T-helper 2 cell treated with Interferon-gamma antibody and Interleukin-4, amounts not matched to agents 100 ng/mL and 5 ng/mL, for 36 hours (primary cell): Measurements from ENCODE around the gene TOMM6. TPM values are rescaled to one million over a fixed set of nuclear protein-coding genes. Genes with fewer than 3 reads are reported as not detected.
"Not testable (repeated sequence)": the region's sequence is repeated elsewhere in the genome, so short reads cannot be mapped to it uniquely, and the experiment has no call there.

Experiments
- intact Hi-C: fragments of 100-400 bp; cut with micrococcal nuclease; formaldehyde crosslinking; loops from one replicate; pipeline ENCODE4 v1.15.1; 2023
- total RNA-seq: library from RNA; stranded (reverse); gene quantifications from 2 replicates; pipeline ENCODE4 v1.2.3, GENCODE V29; 2022

Gene TOMM6
- total RNA-seq, 1 donor from 2014 or later = 209 TPM

- intact Hi-C loops = no loop called here
These were observed 4.3 kb upstream of the TOMM6 start for GRCh38 chr6:41783106-41783780.

DNA sequence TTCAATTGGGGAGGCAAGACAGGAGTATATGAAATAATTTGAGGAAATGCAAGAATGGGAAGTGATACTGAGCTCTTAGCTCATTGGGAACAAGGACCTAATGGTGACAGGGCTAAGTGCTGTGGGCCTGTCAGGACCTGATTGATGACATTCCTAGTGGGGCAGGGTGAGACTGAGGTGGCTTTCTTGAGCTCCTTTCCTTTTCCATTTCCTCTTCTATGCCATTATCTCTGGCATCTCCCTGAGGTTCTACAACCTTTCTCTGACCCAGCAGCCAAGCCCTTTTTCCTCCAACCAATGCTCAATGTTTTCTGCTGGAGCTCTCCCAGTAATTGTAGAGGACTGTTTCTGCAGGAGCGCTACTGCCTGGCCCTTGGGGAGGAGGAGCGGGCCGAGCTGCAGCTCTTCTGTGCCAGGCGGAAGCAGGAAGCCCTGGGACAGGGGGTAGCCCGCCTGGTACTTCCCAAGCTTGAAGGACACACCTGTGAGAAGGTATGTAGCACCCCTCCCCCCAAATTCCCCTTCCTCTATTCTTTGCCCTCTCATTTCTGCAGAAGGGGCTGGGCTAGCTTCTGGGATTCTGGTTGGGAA, 2.8 kb upstream of the TOMM6 start:
- intact Hi-C loops = loop anchor here (5.0 kb wide), 1 partner anchor 1388 kb away; the partner anchor contains the start of gene SRF

DNA sequence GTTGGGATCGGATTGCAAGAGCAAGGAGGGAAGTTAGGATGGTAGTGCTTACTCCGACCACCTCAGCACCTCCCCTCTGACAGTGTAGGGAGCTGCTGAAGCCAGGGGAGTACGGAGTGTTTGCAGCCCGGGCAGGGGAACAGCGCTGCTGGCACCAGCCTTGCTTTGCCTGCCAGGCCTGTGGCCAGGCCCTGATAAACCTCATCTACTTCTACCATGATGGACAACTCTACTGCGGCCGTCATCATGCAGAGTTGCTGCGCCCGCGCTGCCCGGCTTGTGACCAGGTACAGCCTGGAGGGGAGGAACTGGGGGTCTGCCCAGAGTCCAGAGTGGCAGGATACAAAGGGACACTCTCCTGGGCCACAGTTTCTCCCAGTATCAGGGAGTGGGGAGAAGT, 2.2 kb upstream of the TOMM6 start:
- intact Hi-C loops = loop anchor here (5.0 kb wide), 1 partner anchor 1387 kb away; the partner anchor contains the start of gene SRF

DNA sequence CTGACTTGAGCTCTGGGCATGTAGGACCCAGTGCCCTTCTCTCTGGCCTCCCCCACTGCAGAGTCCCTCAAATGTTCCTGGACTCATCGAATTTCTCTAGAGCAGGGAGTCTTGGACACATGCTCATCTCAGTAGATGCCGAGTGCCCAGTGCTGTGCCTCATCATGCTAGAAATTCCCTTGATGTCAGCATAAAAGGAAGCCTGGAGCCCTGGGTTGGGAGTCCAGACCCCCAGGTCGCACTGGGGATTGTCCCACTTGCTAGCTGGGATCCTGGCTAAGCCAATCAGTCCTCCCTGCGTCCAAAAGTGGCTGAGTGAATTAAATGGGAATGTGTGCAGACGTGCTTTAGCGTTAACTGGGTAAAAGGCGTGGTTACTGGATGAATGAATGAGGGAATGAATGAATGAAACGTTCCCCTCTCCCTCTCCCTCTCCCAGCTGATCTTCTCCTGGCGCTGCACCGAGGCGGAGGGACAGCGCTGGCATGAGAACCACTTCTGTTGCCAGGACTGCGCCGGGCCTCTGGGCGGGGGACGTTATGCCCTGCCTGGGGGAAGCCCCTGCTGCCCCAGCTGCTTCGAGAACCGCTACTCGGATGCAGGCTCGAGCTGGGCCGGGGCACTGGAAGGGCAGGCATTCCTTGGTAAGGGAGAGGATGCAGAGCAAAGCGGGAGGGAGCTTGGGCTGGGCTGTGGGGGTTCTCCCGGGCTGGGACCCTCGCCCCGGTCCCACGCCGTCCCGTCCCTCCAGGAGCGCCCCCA, 1.6 kb upstream of the TOMM6 start:
- intact Hi-C loops = loop anchor here (2.0 to 5.0 kb wide), 6 partner anchors 103 to 1386 kb away; partner anchors contain the start of genes NFYA, OARD1, SRF and UBR2

- intact Hi-C loops = loop anchor here (1.0 to 5.0 kb wide), 13 partner anchors 7 to 1386 kb away; partner anchors contain the start of genes BYSL, FRS3, MED20 and MRPS10
These were observed 859 bp upstream of the TOMM6 start for GRCh38 chr6:41786451-41787218.

DNA sequence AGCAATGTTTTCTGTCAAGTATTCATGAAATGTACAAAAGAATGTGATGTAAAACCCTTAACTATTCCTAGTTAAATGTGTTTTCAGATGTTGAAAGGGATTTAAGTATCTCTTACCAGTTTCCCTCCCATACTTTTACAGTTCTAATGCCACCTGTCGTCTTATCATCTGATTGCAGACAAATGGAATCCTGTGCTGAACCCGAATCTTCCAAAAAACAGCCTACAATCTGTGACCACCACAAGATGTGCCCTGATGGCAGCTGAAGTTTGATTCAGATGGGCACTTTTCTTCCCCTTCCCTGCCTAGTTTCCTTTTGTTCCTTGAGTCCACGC, 1.9 kb downstream of the TOMM6 start:
- intact Hi-C loops = loop anchor here (5.0 kb wide), 1 partner anchor 1383 kb away; the partner anchor contains the start of gene SRF

DNA sequence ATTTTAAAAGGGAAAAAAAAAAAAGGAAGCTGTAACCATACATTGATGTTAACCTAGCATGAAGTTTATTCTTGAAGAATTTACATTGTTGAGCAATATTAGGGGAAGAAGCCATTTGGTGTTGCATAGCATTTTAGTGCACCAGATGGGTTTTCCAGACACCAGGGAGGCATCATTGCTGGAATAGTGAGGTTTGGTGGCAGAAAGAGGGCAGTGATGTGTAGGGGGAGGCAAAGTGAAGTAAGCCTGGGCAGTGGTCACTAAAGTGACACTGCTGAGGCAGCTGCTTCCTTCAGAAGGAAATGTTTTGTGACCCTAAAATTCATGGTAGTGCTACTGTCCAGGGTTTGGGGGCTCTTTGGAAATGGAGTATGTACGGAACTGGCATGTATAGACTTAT, 2.6 kb downstream of the TOMM6 start:
- intact Hi-C loops = no loop called here

DNA sequence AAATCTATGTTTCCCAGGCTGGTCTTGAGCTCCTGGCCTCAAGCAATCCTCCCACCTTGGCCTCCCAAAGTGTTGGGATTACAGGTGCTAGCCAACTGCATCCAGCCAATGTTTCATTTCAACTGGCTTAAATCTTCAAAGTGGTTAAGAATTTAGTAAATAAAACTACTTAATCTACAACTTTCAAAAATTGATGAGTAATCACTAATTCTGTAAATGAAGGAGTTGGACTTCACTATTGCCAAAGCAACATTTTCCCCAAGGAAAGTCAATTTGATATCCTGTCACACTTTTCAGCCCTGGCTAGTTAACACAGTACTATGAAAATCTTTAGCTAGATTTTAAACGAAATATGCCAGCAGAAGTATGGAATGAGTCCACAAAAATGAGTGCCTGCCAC, 3.8 kb downstream of the TOMM6 start:
- intact Hi-C loops = no loop called here

GRCh38 chr6:41791984-41792383, 4.5 kb downstream of the TOMM6 start:
- intact Hi-C loops = no loop called here

GRCh38 chr6:41796474-41796873, 9.0 kb downstream of the TOMM6 start:
- intact Hi-C loops = no loop called here

DNA sequence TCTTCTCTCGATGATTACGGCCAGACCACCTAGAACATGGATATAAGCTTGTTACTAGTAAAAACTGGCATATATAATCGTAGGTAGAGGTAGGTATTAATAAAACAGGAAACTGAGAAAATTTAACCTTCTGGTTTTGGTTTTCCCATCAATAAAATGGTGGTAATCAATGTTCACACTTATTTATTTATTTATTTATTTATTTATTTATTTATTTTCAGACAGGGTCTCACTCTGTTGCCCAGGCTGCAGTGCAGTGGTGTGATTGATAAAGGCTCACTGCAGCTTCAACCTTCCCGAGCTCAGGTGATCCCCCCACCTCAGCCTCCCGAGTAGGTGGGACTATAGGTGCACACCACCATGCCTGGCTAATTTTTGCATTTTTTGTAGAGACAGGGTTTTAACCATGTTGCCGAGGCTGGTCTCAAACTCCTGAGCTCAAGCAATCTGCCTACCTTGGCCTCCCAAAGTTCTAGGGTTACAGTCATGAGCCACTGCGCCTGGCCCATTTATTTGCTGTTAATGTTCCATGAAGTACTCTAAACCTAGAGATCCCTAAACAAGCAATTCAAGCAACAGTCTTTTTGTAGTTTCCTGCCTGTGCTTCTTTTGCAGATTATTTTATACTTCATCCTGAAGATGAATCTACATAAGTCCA, 11.5 kb downstream of the TOMM6 start:
- intact Hi-C loops = no loop called here

GRCh38 chr6:41799559-41799911, 12.0 kb downstream of the TOMM6 start:
- intact Hi-C loops = no loop called here

- intact Hi-C loops = no loop called here
These were observed 13.9 kb downstream of the TOMM6 start for GRCh38 chr6:41801380-41801779.

GRCh38 chr6:41805830-41806774, 18.6 kb downstream of the TOMM6 start:
- intact Hi-C loops = no loop called here

DNA sequence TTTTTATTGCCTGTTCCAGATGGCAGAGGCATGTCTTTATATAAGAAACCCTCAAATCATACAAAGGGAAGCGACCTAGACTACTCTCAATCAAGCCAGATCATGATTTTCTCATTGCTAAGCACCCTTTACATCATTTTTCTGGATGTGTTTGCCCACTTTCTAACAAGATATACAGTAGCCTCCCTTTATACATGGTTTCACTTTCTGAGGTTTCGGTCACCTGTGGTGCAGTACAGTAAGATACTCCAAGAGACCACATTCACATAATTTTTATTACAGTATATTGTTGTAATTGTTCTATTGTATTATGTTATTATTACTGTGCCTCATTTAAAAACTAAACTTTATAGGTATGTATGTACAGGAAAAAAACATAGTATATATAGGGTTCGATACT, 23.6 kb downstream of the TOMM6 start:
- intact Hi-C loops = no loop called here

DNA sequence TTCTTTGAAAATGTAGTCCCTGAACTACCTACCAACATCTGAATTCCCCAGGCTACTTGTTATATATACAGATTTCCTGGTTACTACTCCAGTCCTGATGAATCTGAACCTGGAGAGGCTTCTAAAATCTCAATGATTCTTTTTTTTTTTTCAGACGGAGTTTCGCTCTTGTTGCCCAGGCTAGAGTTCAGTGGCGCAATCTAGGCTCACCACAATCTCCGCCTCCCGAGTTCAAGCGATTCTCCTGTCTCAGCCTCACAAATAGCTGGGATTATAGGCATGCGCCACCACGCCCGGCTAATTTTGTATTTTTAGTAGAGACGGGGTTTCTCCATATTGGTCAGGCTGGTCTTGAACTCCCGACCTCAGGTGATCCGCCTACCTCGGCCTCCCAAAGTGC, 24.5 kb downstream of the TOMM6 start:
- intact Hi-C loops = not testable (repeated sequence)

DNA sequence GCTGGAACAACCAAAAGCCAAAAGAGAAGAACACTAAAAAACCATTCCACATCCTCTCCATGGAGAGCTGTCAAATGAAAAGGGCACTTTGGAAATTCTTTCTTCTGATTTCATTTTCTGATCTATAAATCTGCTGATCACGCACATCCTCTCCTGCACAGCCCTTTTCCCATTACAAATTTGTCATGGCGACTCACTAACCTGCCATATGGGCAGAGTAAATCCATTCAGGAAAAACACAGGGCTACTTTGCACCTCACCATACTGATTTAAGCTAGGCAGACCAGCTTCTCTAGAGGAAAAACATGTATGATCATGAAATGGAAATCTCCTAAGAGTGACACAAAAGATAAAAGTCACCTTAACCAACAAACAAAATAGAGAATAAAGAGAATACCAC, 26.0 kb downstream of the TOMM6 start:
- intact Hi-C loops = no loop called here

DNA sequence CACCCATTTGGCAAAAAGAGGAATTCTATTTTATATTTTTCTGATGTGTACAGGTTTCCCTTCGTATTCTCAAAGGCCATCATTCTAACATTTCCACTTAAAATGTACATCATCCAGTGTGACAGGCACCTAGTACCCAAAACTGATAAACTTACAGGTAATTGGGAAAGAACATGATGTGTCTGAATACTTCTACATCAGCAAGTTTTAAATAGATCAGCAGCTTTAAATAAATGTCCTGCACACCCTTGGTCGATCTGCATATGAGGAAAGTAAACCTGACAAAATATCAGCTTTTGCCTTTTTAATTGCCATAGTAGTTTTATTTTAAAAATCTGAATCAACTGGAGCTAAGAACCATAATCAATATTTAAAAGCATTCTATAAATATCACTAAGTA, 26.5 kb downstream of the TOMM6 start:
- intact Hi-C loops = no loop called here

GRCh38 chr6:41814629-41815028, 27.1 kb downstream of the TOMM6 start:
- intact Hi-C loops = no loop called here

GRCh38 chr6:41815587-41815986, 28.1 kb downstream of the TOMM6 start:
- intact Hi-C loops = no loop called here
